ENCODE measurements around the gene NRXN3.
"Not testable (repeated sequence)": the region's sequence is repeated elsewhere in the genome, so short reads cannot be mapped to it uniquely, and the experiment has no call there.

Gene NRXN3

GRCh38 chr14:78486081-78486480 is 315.9 kb downstream of the NRXN3 start:
- no peak for DNase-seq (ENCODE audit: low read depth in 2 of 2)

GRCh38 chr14:78486621-78487020 is 316.4 kb downstream of the NRXN3 start:
- DNase-seq (ENCODE audit: low read depth in 2 of 2) = no peak

GRCh38 chr14:78487573-78487972 is 317.4 kb downstream of the NRXN3 start:
- DNase-seq (ENCODE audit: low read depth in 2 of 2) = not testable (repeated sequence)

GRCh38 chr14:78488938-78489337 is 318.8 kb downstream of the NRXN3 start:
- no peak for DNase-seq (ENCODE audit: low read depth in 2 of 2)

GRCh38 chr14:78491048-78491447 is 320.9 kb downstream of the NRXN3 start:
- DNase-seq (ENCODE audit: low read depth in 2 of 2) = no peak

GRCh38 chr14:78498062-78498595 is 328.0 kb downstream of the NRXN3 start:
- DNase-seq (ENCODE audit: low read depth in 2 of 2) = no peak

GRCh38 chr14:78501909-78502308 is 331.7 kb downstream of the NRXN3 start:
- DNase-seq (ENCODE audit: low read depth in 2 of 2) = no peak

GRCh38 chr14:78508023-78508422 is 337.9 kb downstream of the NRXN3 start:
- DNase-seq (ENCODE audit: low read depth in 2 of 2) = no peak

GRCh38 chr14:78509516-78509915 is 339.3 kb downstream of the NRXN3 start:
- no peak for DNase-seq (ENCODE audit: low read depth in 2 of 2)

- DNase-seq (ENCODE audit: low read depth in 2 of 2) = no peak
These were observed 341.8 kb downstream of the NRXN3 start for GRCh38 chr14:78512021-78512420.

GRCh38 chr14:78519863-78520262 is 349.7 kb downstream of the NRXN3 start:
- DNase-seq (ENCODE audit: low read depth in 2 of 2) = no peak

- DNase-seq (ENCODE audit: low read depth in 2 of 2) = no peak
These were observed 354.0 kb downstream of the NRXN3 start for GRCh38 chr14:78524196-78524595.

GRCh38 chr14:78524766-78525165 is 354.6 kb downstream of the NRXN3 start:
- no peak for DNase-seq (ENCODE audit: low read depth in 2 of 2)

GRCh38 chr14:78530078-78530477 is 359.9 kb downstream of the NRXN3 start:
- DNase-seq (ENCODE audit: low read depth in 2 of 2) = no peak

- DNase-seq (ENCODE audit: low read depth in 2 of 2) = no peak
These were observed 364.0 kb downstream of the NRXN3 start for GRCh38 chr14:78534141-78534540.

- DNase-seq (ENCODE audit: low read depth in 2 of 2) = no peak
These were observed 364.9 kb downstream of the NRXN3 start for GRCh38 chr14:78535041-78535440.

- not testable (repeated sequence) for DNase-seq (ENCODE audit: low read depth in 2 of 2)
These were observed 371.6 kb downstream of the NRXN3 start for GRCh38 chr14:78541788-78542187.

GRCh38 chr14:78543433-78543832 is 373.3 kb downstream of the NRXN3 start:
- DNase-seq (ENCODE audit: low read depth in 2 of 2) = no peak

GRCh38 chr14:78561074-78561473 is 390.9 kb downstream of the NRXN3 start:
- DNase-seq (ENCODE audit: low read depth in 2 of 2) = no peak

GRCh38 chr14:78566026-78566858 is 396.1 kb downstream of the NRXN3 start:
- peak; percentile 28 to 53 for DNase-seq (ENCODE audit: low read depth in 2 of 2)

GRCh38 chr14:78566859-78567172 is 396.6 kb downstream of the NRXN3 start:
- DNase-seq (ENCODE audit: low read depth in 2 of 2) = no peak

GRCh38 chr14:78567343-78567742 is 397.2 kb downstream of the NRXN3 start:
- DNase-seq (ENCODE audit: low read depth in 2 of 2) = no peak

- not testable (repeated sequence) for DNase-seq (ENCODE audit: low read depth in 2 of 2)
These were observed 403.6 kb downstream of the NRXN3 start for GRCh38 chr14:78573736-78574135.

Data from stimulated activated CD8-positive, alpha-beta memory T cell treated with anti-CD3 and anti-CD28 coated beads, Interleukin-2, amount 100 ng/mL, for 48 hours (primary cell).